ENCODE results near the gene PRXL2B.

PRXL2B gene

DNA sequence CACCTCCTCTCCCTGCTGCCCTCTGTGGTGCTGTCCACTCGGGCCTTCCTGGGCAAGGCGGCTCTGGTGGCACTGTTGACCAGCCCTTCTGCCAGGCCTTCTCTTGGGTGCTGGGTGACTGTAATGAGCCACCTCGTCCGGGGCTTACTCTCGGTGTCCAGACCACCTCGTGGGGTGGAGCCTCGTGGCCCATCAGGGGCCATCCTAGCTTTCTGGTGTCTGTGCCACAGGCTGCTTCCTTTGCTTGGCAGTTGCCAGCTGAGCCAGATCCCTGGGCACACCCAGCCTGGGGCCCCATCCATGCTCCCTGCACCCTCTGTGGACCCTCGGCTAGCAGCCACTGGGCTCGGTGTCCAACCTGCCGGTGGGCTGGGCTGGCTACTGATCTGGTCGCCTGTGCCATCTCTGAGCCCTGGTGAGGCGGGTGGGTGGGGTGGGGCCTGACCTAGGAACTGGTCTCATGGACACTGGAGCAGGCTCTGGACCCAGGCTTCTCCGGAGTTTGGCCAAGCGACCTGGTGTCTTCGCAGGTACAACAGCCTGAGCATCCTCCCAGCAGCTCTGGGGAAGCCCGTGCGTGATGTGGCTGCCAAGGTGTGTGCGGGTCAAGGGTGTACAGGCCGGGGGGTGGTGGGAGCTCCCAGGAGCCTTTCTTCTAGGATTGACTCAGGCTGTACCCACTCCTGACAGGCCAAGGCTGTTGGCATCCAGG lies 1.4 kb downstream of the PRXL2B start:
- DNase-seq: no peak

GRCh38 chr1:2588661-2589430 lies 2.3 kb downstream of the PRXL2B start:
- DNase-seq: no peak

GRCh38 chr1:2589431-2590232 lies 3.1 kb downstream of the PRXL2B start:
- no peak for DNase-seq

- DNase-seq: no peak
These were observed 3.9 kb downstream of the PRXL2B start for GRCh38 chr1:2590233-2591141.

- DNase-seq: no peak
These were observed 4.6 kb downstream of the PRXL2B start for GRCh38 chr1:2591233-2591580.

DNA sequence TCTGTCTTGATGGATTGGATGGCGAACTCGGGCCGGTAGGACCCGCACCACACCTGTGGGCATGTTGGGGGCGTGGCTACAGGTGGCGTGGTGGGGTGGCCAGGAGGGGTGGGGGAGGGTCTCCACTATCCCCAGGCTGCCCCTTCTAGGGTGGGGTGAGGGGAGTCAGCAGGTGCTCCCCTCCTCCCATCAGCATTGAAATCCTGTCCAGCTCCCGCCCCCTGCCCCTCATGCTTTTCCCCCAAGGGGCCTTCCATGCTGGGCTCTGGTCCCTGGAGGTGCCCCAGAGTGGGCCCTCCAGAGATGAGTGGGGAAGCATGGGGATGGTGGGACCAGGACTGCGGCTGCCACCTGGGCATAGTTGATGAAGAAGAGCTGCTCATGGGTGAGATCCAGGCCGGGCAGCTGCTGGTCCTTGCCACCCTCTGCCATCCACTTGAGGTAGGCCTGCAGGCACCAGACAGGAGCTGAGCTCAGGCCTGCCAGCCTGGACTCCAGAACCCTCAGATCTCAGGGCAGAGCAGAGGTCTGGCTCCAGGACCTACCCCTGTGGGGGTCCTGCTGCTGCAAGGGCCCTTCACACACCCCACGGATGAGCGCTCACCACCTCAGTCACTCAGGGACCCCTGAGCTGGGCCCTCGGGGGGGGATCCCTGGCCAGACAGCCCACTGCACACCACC lies 5.1 kb downstream of the PRXL2B start:
- DNase-seq: no peak

- DNase-seq: no peak
These were observed 6.1 kb downstream of the PRXL2B start for GRCh38 chr1:2592672-2593071.

DNA sequence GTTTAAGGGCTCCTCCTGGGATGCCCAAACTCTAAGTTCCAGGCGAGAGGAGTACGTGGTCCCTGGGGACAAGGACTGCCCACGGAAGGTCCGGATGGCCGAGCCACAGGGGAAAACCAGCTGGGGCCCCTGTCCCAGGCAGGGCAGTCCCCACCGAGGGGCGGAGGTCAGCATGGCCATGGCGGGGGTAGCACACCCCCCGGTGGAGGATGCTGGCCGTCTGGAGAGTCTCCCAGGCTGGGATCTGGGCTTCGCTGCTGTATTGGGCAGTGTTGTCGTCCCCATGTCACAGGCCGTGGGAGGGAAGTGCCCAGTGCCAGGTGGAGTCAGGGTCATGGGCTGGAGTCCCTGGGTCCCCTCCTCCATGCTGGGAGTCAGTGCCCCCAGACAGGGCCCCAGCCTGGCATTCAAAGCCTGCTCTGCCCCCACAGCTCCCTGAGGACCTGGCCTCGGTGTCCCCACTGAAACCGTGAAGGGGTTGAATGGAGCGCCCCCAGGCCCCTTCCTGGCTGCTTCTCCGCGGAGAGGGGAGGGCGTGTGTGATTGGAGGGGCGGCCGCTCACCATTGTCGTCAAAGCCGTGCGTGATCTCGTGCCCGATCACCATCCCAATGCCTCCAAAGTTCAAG lies 6.8 kb downstream of the PRXL2B start:
- no peak for DNase-seq

DNA sequence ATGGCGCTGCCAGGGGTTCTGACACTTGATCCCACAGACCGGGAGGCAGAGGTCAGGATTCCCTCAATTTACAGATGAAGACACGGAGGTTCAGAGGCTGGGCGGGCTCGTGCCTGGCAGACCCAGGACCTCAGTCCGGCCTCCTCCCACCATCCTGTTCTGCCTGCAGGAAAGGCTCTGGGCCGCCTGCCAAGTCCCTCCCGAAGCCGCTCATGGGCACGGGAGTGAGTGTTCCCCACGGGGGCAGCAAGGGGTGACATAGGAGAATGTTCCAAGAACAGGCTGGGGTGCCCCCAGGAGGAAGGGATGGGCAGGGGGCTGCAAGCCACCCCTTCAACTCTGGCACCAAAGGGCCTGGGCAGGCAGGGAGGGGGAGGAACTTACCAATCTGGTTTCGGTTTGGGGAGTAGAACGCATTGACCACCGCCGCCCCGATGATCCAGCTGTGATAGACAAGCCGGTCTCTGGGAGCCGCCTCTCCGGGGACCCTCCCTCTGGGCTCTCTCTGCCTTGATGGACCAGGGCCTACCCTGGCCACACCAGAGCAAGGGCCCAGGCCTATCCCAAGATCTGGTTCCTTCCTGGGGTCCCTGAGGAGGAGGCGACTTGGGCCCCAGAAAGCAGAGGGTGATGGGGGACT lies 7.5 kb downstream of the PRXL2B start:
- peak; percentile 32 for DNase-seq

GRCh38 chr1:2594641-2595131 lies 8.1 kb downstream of the PRXL2B start:
- DNase-seq: no peak

DNA sequence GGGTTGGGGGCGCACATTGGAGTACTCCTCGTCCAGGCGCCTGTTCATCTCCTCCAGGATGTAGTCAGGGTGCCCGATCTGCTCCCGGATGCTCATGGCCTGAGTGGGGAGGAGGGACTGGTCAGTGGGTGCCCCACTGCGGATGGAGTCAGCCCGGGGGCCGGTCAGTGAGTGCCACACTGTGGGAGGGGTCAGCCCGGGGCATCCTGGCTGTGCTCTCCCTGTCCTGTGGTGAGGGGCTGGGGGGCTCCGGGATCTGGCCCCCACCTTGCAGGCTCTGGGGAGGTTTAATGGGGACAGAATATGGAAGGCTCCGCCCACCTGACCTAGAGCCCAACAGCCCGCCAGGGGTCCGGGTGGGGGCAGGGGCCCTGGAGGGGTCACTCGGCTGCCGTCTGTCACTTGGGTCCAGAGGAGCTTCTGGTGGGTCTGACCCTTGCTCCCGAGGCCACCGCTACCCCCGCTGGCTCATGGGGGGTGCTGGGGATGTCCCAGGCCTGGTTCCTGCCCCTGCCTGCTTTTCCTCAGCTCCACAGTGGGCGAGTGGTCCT lies 8.8 kb downstream of the PRXL2B start:
- no peak for DNase-seq

DNA sequence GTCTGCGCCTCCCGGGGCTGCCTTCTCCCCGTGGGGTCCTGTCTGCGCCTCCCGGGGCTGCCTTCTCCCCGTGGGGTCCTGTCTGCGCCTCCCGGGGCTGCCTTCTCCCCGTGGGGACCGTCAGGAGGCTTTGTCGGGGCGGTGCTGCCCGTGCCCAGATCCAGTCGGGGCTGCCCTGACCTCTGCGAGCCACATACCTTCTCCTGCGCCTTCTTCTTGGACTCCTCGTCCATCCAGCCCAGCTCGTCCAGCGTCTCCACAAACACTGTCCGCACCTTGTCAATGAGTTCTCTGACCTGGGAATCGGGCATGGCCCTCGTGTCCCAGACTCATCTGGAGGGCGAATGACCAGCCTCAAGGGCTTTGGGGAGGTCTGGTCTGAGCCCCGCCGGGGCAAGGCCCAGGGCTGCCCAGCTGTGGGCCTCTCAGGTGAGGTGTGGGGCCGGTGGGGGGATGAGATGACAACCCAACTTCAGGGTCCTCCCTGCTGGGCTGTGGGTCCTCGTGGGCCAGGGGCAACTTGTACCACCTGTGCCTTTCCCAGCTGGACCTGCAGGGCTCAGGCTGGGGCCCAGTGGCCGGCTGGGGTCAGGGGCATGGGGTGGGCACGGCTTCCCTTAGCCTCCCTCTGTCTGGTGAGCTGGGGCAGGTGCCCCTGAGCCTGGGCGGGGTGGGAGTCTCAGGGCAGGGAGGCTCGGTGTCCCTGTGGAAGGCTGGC lies 9.4 kb downstream of the PRXL2B start:
- DNase-seq: no peak

GRCh38 chr1:2596530-2597333 lies 10.2 kb downstream of the PRXL2B start:
- no peak for DNase-seq

DNA sequence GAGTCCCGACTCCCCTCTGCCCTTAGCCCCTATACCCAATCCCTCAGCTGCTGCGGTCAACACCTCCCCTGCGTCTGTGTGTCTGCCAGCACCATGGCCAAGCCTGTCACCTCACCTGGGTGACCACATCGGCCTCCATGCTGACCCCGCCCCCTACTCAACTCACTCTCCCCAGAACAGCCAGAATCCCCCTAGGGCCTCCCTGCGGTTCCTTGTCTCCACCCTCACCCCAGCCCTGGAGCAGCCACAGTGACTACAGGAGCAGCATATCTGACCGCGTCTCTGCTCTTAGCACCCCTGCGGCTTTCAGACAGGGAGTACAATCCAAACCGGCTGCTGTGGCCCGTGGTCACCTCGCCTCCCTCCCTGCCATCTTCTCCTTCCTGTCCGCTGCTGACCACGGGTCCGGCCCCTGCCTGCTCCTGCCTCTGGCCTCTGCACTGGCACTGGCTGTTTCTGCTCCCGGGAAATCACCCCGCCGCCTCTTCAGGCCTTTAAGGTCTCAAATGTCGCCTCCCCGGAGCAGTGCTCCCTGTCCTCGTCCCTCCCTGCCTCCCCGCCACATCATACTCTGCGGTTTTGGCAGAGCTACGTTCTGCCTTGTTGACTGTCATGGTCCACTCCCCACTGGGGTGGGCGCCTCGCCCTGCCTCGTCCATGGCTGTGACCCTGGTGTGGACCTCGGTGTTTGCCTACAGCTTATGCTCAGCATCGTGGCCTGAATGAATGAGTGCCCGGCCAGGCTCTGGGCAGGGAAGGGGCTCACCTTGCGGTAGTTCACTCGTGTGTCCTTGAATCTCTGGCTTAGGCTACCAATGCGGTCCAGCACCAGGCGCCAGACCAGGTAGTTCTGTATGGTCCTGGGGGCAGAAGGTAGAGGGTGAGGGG lies 11.1 kb downstream of the PRXL2B start:
- no peak for DNase-seq

DNA sequence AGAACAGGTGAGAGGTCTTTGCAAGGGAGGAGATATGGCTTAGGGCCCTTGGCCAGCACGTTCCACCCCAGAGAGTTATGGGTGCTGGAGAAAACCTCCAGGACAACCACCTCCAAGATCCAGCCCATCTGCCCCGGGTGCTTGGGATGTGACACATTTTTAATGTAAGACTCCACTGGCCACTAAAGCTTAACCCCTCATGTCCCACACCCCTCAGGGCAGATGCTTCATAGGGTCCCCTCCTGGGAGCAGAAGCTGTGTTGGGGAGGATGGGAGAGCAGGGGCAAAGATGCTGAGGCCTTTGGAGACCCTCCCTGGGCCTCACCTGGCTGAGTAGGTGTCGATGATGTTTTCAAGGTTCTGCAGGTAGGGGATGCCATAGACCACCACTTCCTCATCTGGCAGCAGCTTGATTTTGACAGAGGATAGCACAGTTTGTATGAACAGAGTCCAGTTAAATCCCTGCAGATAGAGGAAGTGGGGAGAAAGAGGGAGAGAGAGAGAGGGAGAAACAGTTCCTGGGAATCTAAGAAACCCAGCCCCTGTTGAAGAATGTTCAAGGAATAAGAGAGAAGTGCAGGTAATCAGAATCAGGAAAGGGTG lies 11.9 kb downstream of the PRXL2B start:
- DNase-seq: no peak

DNA sequence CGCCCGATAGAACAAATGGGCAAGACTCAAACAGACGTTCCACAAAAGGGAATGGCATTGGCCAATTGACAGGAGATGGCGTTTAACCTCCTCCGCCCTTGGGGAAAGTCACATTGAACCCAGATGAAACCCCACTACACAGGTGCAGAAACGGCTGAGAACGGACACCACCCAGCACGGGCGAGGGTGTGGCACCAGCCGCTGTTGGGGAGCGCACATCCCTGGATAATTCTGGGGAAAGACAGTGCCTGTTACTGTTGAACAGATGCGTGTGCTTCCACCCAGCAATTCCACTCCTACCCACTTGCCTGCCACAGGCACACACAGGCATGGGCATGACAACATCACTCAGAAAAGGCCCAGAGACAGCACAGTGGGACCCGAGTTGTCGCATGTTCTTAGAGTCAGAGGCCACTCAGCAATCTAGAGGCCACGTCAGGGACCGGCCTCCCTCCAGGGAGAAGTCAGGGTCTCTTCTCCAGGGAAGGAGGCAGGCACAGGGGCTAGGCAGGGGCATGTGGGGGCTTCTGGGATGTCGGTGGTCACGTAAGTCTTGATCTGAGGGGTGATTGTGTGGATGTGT lies 15.2 kb downstream of the PRXL2B start:
- DNase-seq: no peak

GRCh38 chr1:2602311-2602835 lies 15.8 kb downstream of the PRXL2B start:
- DNase-seq: no peak

Measured in NCI-H1105 (cell line).